Fibroblast of skin of back (primary cell): ENCODE data around the gene INSR.

Experiments used
- DNase-seq: peaks from one replicate; pipeline ENCODE4 v3.0.0-alpha.2; 2013

INSR gene

GRCh38 chr19:7295912-7296536 lies 1.8 kb upstream of the INSR start:
- DNase-seq, result no peak

GRCh38 chr19:7294558-7295212 lies 471 bp upstream of the INSR start:
- peak; percentile 53 for DNase-seq

DNA sequence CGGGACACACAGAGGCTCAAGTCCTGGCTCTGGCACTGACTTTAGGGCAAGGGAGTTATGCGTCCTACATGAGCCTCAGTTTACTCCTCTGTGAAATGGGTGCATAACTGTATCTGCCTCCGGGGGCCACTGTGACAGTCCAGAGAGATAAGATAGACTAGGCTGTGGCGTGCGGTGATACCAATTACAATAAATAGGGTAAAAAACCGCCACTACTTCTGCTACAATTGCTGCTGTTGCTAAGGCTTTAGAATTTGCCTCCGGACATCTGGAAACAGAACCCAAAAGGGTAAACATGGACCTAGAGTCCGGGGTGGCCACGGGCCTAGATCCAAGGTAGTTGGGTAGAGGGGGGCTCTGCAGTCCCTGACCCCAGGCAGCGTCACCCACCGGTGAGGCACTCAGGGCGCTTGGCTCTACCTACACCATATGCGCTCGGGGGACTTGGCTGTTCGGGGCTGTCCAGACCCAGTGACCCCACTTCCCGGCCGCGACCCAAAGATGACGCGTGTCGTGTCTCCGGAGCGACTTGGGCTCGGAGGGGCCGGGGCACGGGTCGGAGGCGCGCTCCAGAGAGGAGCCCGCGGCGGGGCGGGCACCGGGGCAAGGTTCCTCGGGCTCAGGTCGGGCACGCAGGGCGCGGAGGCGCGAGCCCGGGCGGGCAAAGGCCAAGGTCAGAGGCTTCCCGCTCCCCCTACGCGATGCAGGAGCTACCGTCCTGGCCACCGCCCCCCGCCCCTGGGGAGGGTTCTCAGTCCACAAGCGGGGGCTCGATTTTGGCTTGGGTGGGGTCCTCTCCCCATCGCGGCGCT lies 1.1 kb downstream of the INSR start:
- DNase-seq, result peak; percentile 2

DNA sequence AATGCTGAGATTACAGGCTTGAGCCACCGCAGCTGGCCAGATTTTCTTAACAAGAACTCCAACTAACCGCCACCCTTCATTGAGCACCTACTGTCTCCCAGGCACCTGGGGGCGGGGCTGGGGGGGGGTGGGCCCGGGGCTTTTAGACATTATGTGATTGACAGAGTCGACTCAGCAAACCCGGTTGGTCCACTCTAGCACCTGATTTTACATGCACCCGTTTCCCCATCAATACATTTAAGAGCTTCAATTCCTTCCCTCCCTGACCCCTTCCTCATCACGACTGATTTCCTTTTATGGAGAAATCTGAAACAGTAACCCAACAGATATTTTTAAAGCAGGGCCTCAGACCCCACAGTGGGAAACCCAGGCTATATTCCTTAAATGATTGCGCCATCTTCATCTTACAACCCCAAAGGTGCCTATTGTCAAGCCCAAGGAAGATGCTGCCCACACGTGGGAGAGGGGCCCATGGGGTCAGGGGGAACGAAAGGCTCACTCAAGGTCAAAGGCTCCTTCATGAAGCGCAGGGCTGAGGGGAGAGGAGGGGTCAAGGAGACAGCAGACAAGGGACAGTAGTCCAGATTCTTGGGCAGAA lies 1.8 kb downstream of the INSR start:
- DNase-seq, result no peak

DNA sequence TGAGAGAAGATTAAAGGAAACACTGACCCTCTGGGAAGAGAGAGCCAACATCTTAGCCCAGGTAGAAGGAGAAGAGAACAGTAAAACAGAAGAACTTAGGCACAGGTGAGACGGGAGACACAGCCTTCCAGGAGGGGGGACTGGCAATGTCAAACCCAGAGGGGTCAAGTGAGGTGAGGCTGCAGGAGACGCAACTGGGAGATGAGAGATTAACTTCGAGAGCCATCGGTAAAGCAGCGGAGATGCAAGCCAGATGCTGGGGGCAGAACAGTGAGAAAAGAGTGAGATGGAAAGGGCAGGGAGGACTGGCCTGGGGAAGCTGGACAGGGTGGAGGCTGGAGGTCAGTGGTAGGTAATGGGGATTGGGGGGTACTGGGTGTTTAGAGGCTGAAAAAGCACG lies 5.2 kb downstream of the INSR start:
- no peak for DNase-seq

GRCh38 chr19:7288131-7288530 lies 6.1 kb downstream of the INSR start:
- no peak for DNase-seq

DNA sequence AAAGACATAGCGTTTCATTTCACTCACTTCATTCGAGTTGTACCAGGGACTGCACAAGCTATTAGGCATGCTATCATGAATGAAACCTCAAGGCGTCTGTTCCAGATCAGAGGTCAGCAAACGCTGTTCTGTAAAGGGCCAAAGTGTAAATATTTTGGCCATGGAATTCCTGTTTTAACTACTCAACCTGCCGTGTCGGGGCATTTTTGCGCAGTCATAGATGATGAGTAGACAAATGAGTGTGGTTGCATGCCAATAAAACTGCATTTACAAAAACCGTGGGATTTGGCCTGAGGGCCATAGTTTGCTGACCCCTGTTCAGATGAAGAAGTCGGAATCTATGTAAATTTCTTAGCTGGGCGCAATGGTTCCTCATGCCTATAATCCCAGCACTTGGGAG lies 6.5 kb downstream of the INSR start:
- no peak for DNase-seq

DNA sequence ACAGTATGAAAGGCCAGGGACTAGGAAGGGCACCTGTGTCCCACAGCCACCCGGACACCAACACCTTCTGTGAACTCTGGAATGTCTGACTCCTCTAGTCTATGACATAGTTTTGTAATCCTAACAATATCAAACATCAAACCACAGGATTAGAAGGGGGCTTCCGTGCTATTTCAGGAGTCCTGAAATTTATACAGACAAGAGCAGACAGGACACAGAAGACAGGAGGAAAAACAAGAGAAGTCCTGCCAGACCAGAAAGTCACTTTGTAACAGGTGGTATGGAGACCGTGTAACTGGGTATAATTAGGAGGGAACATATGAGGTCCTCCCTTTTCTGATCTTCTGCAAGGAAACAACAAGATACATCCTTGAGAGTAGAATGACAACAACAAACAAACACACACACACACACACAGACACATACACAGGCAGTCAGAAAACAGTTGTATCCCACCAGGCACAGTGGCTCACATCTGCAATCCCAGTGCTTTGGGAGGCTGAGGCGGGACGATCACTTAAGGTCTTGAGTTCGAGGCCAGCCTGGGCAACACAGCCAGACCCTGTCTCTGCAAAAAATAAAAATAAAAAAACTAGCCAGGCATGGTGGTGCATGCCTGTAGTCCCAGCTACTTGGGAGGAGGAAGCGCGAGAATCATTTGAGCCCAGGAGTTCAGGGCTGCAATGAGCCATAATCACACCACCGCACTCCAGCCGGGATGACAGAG lies 13.1 kb downstream of the INSR start:
- no peak for DNase-seq

GRCh38 chr19:7272856-7273578 lies 21.2 kb downstream of the INSR start:
- no peak for DNase-seq

DNA sequence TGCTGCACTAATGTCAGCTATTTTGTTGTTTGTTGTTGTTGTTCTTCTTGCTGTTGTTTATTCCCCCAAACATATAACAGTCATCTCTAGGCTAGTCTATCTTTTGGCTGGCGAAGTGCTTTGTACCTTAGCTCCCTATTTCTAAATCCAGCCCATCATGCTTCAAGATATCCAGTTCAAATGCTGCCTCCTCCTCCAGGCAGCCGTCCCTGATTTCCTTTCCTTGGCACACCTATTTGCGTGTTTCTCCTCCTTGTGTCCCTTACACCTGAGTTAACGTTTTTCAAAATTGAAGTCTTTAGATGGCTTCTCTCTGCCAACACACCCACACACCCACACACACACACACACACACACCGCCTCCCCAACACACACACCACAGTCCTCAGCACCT lies 25.5 kb downstream of the INSR start:
- DNase-seq, result no peak

GRCh38 chr19:7267792-7268704 lies 26.2 kb downstream of the INSR start:
- no peak for DNase-seq

DNA sequence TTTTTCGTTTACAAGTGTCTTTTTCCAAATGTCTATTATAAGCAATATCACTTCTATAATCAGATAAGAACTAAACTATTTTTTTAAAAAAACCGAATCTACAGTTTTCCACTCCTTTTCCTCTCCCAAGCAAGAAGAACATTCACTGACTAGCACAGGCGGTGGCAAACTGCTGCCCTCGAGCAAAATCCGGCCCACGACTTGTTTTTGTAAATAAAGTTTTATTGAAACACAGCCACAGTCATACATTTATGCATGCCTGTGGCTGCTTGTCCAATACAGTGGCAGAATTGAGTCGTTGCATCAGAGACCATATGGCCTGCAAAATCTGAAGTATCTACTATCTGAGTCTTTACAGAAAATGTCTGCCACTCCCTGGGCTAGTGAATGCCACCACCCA lies 27.4 kb downstream of the INSR start:
- no peak for DNase-seq

DNA sequence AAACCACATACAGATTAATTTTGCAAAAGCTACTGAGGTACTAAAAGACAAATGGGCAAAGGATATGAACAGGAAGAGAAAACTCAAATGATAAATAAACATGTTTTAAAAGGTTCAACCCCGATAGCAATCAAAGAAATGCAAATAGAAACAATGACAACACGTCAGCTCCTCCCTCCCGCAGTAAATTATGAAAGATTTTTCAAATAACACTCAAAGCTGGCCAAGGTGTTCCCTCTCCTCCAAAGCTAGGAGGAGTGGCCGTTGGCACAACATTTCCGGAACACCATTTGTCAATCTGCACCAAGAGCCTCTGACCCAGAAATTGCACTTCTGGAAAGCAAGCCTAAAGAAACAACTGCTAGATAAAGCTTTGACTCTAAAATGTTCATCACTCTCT lies 28.3 kb downstream of the INSR start:
- no peak for DNase-seq

DNA sequence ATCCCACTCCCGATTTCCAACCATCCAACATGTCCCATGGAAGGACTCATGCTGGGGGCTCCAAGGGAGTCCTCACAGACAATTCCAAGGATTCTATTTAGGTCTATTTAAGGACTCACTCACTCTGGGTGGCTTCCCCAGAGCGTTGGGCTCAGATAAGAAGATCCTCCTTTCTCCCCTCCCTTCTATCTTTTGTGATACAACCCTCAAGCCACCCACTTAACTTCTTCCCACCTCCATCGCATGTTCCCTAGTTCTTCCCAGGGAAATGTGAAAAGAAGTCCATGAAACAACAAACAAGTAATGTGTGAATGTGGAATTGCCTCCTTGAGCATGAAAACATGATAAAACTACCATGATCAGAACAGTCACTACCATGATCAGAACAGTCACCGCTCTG lies 29.4 kb downstream of the INSR start:
- DNase-seq, result no peak

DNA sequence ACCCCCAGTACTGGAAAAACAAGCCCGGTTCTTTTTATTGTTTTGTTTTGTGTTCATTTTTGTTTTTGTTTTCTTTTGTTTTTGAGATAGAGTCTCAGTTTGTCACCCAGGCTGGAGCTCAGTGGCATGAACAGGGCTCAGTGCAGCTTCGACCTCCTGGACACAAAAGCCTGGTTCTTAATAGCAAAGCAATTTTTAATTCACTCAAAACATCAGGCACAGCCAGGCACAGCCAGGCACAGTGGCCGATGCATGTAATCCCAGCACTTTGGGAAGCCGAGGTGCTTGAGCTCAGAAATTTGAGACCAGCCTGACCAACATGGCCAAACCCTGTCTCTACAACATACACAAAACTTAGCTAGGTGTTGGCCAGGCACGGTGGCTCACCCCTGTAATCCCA lies 30.7 kb downstream of the INSR start:
- DNase-seq, result no peak

GRCh38 chr19:7263066-7263465 lies 31.1 kb downstream of the INSR start:
- DNase-seq, result no peak

DNA sequence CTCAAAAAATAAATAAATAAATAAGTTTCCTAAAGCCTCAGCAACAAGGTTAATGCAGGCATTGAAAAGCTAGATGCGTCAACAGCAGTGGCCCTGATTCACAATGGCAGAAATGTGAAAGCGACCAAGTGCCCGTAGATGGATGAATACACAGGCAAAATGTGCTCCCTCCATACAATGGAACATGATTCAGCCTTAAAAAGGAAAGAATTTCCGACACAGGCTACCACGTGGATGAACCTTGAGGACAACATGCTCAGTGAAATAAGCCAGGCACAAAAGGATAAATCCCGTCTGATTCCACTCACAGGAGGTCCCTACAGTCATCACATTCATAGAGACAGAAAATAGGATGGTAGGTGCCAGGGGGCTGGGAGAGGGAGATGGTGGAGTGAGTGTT lies 31.7 kb downstream of the INSR start:
- DNase-seq, result no peak

DNA sequence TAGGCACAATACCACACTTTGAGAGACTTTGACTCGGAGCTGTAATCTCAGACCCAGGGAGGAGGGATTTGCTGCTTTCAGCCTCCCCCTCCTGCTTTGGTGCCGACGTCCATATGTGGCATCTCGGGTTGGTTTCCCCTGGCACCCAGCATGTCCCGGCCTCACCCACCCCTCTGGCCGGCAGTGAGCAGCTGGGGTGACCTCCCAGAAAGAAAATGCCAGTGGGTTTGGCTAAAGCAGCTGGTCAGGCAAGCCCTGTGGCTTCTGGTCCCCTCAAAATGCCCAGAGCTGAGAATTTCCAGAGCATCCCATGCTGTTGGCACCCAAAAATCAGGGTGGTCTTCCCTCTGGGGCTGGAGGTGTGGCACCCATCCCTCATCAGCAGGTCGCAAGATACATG lies 34.1 kb downstream of the INSR start:
- DNase-seq, result no peak

GRCh38 chr19:7258840-7259395 lies 35.3 kb downstream of the INSR start:
- DNase-seq, result no peak

- DNase-seq, result no peak
These were observed 36.0 kb downstream of the INSR start for GRCh38 chr19:7258041-7258839.
